Forelimb muscle (tissue), 1 donor: ENCODE results near the gene TAF5L. TPM values are rescaled to one million over a fixed set of nuclear protein-coding genes. Genes with fewer than 3 reads are reported as not detected.
A peak's percentile ranks its signal among the peaks of the same experiment; 100 is the strongest.
"Not testable (repeated sequence)": the region's sequence is repeated elsewhere in the genome, so short reads cannot be mapped to it uniquely, and the experiment has no call there.

Experiments
- DNase-seq: peaks from one replicate; pipeline ENCODE4 v3.0.0-alpha.2; 2013; ENCODE audit warnings: low read depth
- polyA plus RNA-seq: library from polyadenylated mRNA; unstranded; fragments of 120-200 nt; gene quantifications from one replicate; pipeline ENCODE4 v1.2.1, GENCODE V29; 2013; ENCODE audit not compliant: insufficient read length

The TAF5L gene
- polyA plus RNA-seq, 1 donor, result 11.0 TPM

DNA sequence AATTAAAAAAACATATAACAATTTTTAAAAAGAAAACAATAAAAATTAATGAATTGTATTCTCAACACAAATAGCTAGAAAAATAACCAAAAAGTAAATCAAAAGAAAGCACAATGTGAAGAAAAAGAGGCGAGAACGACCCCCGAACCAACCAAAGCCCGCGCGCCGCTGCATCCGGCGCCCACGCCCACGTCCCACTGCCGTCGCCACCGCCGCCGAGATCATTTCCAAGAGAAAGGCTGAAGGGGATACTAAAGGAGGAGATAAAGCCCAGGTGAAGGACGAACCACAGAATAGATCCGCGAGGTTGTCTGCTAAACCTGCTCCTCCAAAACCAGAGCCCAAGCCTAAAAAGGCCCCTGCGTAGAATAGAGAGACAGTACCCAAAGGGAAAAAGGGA is 55.6 kb downstream of the TAF5L start:
- no peak for DNase-seq

DNA sequence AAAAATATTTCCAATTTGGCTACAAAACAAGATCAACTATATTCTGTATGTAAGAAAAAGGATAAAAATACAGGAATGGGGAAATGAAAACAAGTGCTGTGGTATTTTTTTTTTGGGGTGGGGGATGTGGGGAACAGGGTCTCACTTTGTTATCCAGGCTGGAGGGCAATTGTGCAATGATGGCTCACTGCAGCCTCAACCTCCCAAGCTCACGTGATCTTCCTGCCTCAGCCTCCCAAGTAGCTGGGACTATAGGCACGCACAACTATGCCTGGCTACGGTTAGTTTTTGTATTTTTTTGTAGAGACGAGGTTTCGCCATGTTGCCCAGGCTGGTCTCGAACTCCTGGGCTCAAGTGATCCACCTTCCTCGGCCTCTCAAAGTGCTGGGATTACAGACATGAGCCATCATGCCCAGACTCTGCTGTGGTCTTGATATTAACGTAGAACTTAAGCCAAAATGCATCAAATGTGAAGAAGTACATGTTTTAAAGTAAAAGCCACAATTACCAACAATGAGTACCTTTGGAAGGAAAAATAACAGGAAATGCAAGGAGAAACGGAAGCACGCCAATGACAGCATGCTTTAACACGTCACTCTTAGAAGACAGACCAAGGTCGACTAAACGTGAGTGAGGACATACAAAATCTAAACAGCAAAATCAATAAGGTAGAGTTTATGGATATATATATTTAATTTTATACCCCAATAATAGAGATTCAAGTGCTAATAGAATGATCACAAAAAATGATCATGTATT is 58.6 kb downstream of the TAF5L start:
- no peak for DNase-seq

DNA sequence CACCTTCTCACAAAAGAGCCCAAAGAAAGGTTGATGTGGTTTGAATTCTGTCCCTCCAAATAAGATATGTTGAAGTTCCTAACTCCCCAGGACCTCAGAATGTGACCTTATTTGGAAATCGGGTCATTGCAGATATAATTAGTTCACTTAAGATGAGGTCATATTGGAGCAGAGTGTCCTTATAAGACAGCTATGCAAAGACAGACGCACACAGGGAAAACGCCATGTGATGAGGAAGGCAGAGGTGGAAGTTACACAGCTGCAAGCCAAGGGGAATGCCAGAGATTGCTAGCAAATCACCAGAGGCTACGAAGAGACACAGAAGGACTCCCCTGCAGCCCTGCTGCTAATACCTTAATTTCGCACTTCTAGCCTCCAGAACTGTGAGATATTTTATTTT is 62.2 kb downstream of the TAF5L start:
- no peak for DNase-seq

DNA sequence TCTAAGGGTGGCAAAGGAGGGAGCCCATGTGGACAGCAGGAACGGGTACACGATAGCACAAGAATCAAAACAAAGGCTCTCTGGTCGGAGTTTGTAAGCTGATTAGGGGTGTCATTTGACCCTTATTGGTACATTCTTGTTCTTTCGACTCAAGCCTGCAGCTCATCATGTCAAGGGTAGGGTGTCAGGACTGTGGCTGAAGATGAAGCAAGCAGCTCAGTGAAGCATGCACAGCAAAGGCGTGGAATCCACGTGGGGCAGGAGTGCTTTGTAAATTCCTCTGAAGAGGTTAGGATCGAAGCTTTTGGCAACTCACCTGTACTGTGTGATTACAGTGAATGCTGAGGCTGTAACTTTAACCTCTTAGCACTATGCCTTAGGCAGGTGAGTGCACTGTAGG is 62.7 kb downstream of the TAF5L start:
- DNase-seq, result no peak

DNA sequence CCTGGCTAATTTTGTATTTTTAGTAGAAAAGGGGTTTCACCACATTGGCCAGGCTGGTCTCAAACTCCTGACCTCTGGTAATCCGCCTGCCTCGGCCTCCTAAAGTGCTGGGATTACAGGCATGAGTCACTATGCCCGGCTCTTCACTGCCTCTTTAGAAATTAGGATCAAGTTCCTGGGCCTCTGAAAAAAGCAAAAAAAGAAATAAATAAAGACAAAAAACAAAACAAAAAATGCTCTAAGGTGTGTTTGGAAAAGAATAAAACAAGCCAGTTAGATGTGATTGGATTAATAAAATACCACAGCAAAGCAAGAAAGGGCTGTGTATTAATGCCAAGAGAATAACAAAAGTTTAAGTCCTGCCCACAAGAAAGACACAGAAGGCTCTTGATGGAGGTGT is 63.2 kb downstream of the TAF5L start:
- no peak for DNase-seq

DNA sequence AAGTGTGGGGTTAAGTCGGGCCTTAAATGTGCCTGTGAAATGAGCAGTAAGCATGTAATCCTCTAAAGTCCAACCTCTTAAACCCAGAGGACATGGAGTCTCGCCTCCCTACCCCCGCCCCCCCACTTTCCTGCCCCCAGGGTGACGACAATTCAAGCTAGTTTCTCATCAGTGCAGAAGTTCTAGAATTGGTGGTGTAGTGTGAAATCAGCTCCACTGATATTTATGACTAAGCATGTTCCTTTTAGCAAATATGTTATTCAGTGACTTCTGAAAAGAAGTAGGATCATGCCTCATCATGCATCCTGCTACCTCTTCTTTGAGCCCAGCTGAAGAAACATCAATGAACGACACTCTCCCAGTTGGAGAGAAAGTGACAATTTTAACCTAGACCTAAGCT is 64.8 kb downstream of the TAF5L start:
- no peak for DNase-seq

DNA sequence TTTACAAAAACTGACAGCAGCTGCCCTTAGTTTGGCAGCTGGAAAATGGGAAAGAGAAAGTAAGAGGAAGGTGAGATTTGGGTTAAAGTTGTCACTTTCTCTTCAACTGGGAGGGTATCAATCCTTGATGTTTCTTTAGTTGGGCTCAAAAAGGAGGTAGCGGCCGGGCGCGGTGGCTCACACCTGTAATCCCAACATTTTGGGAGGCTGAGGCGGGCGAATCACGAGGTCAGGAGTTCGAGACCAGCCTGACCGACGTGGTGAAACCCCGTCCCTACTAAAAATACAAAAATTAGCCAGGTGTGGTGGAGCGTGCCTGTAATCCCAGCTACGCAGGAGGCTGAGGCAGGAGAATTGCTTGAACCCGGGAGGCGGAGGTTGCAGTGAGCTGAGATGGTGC is 65.8 kb downstream of the TAF5L start:
- not testable (repeated sequence) for DNase-seq

DNA sequence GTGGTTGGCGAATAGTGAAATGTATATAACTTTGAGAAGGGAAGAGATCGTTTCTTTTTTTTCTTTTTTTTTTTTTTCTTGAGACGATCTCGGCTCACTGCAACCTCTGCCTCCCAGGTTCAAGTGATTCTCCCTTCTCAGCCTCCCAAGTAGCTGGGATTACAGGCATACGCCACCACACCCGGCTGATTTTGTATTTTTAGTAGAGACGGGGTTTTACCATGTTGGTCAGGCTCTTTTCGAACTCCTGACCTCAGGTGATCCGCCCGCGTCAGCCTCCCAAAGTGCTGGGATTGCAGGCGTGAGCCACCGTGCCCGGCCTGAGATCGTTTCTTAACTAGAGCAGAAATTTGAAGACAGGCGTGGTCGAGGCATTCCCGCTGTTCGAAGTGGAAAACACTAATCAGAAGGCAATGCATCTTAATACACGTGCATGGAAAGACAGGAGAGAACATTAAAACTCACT is 66.6 kb downstream of the TAF5L start:
- DNase-seq, result not testable (repeated sequence)

DNA sequence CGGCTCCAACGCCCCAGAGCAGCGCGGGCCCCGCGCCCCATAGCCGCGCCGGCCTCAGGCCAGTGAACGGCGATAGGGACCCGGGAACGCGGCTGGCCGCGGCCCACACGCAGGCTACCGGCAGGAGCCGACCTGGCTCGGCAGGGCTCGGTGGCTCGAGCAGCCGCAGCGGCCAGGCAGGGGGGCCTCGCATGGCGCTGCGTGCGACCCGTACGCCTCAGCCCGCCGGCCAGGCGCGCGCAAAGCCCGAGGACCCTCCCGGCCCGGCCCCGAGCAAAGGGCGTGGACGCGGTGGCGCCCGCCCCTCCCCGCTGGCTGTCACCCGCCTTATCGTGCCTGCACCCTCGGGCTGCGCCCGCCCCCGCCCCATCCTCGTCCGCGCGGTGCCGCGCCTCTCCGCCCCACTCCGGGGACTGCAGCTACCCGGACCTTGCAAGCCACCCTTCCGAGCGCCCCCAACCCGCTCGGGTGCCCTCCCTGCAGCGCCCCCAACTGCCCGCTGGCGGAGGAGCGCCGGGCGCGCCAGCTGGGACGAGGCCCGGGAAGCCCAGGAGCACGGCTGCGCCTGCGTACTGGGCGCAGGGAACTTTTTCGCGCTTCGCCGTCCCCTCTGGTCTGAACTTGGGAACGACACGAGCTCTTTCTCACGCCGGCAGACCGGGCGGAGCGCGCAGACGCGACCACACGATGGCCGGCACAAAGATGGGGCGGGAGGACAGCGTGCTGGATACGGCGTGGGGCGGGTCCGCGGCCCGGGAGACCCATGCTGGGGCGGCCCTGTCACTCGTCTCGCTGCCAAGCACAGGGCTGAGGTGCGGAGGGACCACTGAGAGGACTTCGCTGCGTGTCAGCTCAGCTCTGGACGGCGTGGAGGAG is 67.2 kb downstream of the TAF5L start, which contains the start of gene ABCB10:
TSS of gene ABCB10 (minus strand) at position 248 of the 876 bp plus-strand sequence. CDS start at position 193, 55 bp downstream.
- peak; percentile 97 for DNase-seq

DNA sequence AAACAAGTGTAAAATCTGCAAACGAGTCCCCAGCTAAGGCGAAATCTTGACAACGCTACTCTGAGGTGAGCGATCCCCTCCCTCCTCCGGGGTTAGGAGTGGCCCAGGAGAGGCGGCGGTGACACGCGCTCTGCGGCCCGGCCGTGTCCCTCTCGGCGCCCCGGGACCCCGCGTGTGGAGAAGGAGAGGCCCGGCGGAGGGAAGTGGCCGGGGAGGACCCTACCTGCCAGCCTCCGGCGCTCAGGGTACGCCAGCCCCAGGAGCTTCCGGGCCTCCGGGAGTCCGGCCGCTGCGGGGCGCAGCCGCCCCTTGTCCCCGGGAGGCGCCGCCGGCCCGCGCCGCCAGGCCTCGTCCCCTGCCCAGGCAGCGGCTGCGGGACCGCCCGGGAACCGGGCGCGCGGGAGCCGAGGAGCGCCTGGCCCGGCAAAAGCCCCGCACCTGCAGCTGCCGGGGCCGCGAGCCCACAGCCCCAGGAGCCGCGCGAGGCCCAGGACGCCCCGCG is 68.0 kb downstream of the TAF5L start:
- no peak for DNase-seq

DNA sequence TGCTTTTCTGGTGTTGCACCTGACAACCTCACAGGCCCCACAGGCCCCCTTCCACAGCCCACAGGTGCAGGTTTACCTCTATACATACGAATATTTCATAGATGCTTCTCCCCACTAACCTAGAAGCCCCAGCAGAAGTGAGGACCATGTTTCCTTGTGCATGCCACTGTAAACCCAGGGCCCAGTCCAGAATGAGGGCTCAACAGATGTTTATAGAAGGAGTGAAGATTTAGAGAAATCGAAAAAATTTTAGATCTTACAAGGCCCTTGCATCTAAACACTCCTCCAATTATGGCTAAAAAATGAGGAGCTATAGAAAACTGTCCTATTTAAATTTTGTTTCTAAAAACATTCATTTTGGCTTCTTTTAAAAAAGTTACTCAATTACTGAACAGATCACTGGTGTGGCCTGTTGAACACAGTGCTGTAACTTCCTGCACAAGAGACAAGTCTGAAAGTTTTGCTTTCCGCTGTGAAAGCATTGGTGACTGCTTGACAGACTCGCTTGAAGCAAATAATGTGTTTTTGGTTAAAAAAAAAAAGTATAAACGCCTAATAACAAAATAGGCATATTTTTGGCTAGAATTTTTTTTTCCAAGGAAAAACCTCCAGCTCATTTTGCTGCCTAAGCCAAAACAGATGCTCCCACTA is 68.6 kb downstream of the TAF5L start:
- DNase-seq, result no peak

DNA sequence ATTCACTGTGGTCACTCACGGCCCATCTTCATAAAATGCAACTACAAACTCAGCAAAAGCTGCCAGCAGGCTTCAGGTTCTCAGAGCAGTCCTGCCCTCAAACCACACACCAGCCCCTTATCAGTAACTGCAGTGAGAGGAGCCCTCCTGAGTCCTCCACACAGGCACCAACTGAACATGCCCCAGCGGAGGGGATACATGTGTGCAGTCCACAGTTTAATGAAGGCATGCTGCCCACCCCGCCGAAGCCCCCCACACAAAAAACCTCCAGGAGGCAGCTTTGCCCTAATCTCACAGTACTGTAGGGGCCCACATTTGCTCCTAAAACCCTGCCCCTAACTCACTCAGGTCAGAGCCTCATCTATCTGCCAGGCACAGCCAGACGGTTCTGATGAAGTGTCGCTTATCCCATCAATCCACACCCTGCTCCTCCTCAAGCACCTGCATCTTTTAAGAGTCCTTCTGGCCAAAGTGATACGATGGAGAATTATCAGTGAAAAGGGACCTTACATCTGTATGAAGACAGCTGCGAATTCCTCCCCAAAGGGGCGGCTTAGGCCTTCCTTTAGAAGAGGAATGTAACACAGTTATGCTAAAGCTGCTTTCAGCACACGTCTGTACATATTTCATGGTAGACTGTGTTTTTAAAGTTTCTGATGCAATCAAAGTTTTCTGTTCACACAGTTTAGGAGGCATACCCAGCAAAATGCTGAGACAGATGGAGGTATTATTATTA is 70.9 kb downstream of the TAF5L start:
- DNase-seq, result no peak

DNA sequence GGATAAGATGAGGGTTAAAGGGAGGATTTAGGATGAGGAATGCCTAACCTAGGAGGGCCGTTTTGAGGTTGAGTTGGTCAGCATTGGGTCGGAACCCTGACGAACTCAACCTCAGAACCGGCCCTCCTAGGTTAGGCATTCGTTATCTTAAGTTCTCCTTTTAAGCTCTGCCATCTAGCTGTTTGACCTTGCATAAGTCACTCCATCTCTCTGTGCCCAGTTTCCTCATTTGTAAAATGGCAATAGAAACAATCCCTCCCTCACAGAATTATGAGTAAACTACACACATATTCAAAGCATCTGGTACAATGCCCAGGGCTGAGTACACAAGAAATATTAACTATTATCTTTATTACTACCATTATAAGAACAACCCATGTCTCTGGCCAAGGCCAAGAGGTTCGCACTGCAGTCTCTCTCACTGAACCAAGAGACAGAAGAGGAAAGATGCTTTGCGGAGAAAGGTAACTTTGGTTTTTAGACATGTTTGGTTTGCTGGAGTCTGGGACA is 72.2 kb downstream of the TAF5L start:
- no peak for DNase-seq

DNA sequence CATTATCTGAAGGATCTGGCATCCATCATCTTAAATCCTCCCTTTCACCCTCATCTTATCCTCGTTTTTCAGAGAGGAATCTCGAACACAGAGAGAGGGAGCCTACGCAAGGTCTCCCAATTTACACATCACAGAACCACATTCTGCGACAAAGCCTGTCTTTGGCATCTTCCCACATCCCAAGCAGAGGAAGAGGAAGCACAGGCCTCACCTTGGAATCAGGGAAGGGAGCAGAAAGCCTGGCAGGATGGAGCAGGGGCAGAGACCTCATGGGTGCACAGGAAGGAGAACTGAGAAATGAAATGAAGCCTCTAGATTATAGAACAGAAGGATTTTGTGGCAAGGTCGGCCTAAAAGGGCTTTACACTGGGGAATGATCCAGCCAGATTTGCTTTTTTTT is 73.2 kb downstream of the TAF5L start:
- DNase-seq, result no peak

DNA sequence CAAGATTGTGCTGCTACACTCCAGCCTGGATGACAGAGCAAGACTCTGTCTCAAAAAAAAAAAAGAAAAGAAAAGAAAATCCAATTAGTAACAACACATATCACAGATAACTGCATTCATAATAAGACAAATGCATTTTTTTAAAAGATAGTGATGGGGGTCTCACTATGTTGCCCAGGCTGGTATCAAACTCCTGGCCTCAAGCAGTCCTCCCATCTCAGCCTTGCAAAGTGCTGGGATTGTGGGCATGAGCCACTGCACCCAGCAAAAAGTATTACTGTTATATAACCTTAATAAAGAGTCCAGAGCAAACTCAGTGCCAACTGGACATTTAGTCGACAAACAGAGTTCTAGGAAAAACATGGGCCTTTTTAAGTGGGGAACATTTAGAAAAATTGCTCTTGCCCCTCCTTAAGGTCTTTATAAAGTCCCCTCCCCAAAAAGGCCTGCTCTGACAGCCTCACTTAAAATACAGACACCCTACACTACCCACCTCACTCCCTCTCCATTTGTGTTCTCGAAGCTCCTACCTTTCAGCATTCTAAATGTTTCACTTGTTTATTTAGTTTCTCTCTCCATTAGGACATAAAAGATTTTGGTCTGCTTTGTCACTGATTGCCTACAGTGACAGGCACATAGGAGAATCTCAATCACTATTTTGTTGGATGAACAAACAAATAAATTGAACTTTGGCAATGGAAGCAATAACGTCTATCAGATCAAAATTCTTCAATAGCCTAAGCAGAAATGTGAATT is 74.9 kb downstream of the TAF5L start:
- no peak for DNase-seq

DNA sequence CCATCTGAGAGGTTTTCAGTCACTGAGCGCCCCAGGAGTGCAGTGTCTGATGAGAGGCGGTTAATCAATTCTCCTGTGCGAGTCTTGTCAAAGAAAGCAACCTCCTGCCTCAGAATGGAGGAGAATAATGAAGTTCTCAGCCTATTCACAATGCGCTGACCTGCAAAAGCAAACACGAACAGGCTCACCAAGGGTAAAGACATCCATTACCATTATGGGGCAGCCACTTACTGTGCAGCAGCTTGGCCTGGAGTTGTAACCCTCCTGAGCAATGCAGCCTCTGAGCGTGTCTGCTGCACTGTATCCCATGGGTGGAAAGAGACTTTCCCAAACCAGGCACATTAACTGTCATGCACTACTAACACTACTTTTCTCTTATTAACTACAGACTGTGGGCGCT is 78.4 kb downstream of the TAF5L start:
- DNase-seq, result no peak

DNA sequence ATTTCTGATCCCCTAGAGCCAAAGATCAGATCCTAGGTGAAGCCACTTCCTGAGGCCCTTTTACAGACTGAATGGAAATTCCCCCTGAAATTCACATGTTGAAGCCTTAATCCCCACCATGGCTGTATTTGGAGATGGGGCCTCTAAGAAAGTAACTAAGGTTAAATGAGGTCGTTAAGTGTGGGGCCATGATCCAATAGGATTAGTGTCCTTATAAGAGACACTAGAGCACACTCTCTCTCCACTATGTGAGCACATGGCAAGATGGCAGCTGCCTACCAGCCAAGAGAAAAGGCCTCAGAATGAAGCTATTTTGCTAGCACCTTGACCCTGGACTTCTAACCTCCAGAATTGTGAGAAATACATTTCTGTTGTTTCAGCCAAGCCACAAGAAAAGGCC is 81.3 kb downstream of the TAF5L start:
- no peak for DNase-seq
